Lower leg skin (tissue), 4 donors: ENCODE data around the gene CHML. TPM values are rescaled to one million over a fixed set of nuclear protein-coding genes. Genes with fewer than 3 reads are reported as not detected.

ENCODE experiments used
- DNase-seq, 2 donors: peaks; one replicate each; pipeline ENCODE4 v3.0.0-alpha.2; 2019; ENCODE audit warnings: low spot score in 2 of 2
- H3K4me3 ChIP-seq: fragments of 200-600 bp; sonication (generic); 2 replicates; pipeline ENCODE4 v1.5.1; 2017; ENCODE audit warnings: mild to moderate bottlenecking, low read depth; ENCODE audit not compliant: poor library complexity, severe bottlenecking
- CTCF ChIP-seq, 3 donors: fragments of 450-650 bp; IDR thresholded peaks; one replicate each; pipeline ENCODE4 v1.5.1; 2016; ENCODE audit warnings: antibody characterized with exemption in 3 of 3, mild to moderate bottlenecking in 3 of 3, moderate library complexity in 2 of 3
- POLR2A ChIP-seq, 2 donors: fragments of 450-650 bp; IDR thresholded peaks; one replicate each; pipeline ENCODE4 v1.6.1; 2016 to 2017; ENCODE audit warnings: antibody characterized with exemption in 2 of 2, mild to moderate bottlenecking in 1 of 2, moderate library complexity in 1 of 2
- WGBS, 2 donors: methylation state at CpG; one replicate each; pipeline ENCODE4 v1.1.5; 2018; 5-methylcytosine and 5-hydroxymethylcytosine counted together
- intact Hi-C: fragments of 100-400 bp; cut with DNase I; formaldehyde crosslinking; loops from one replicate; pipeline ENCODE4 v1.15.0; 2023; ENCODE audit warnings: low total_unique reads
- total RNA-seq, 4 donors: library from RNA; depleted of rRNA; stranded (reverse); fragments of >200 nt; gene quantifications; one replicate each; pipeline ENCODE4 v1.1.0, GENCODE V29; 2016

The CHML gene
- total RNA-seq, 4 donors from 2014 or later: 7.5 to 10.6 (median 7.9) TPM

- intact Hi-C loops: no loop called here
- 86 to 93% methylated on average over 1 of the region's 1 CpG for WGBS, 2 donors
These were observed 2.4 kb upstream of the CHML start for GRCh38 chr1:241642593-241642944.

GRCh38 chr1:241641773-241642592 is 1.8 kb upstream of the CHML start:
- 76 to 77% methylated on average over 12 of the region's 12 CpGs for WGBS, 2 donors
- H3K4me3 ChIP-seq: no peak overlapping the region
- DNase-seq: no peak
- TF ChIP-seq POLR2A (IDR thresholded peaks at IDR 0.05) (no peak), CTCF (IDR thresholded peaks at IDR 0.05) (no peak)
- intact Hi-C loops: no loop called here

More at GRCh38 chr1:241642593-241642944, 2.4 kb upstream of the CHML start:
- no peak overlapping the region for H3K4me3 ChIP-seq
- no peak for DNase-seq
- TF ChIP-seq CTCF (IDR thresholded peaks at IDR 0.05): no peak
- no peak for TF ChIP-seq POLR2A (IDR thresholded peaks at IDR 0.05)

- no peak for TF ChIP-seq POLR2A (IDR thresholded peaks at IDR 0.05)
- no peak for TF ChIP-seq CTCF (IDR thresholded peaks at IDR 0.05)
- no peak overlapping the region for H3K4me3 ChIP-seq
- intact Hi-C loops: no loop called here
- no peak for DNase-seq
- WGBS, 2 donors: 77 to 85% methylated on average over 9 of the region's 9 CpGs
These were observed 876 bp upstream of the CHML start for GRCh38 chr1:241640867-241641622.

GRCh38 chr1:241639623-241640148 is 483 bp downstream of the CHML start:
- intact Hi-C loops: no loop called here
- 0 to 1% methylated on average over 24 to 29 of the region's 42 CpGs for WGBS, 2 donors
- peak overlapping the region; percentile 82 for H3K4me3 ChIP-seq
- TF ChIP-seq CTCF (IDR thresholded peaks at IDR 0.05) (no peak), POLR2A (IDR thresholded peaks at IDR 0.05) (no peak)
- peak; percentile 31 to 88 for DNase-seq

- no peak for DNase-seq
- 10 to 11% methylated on average over 11 of the region's 11 CpGs for WGBS, 2 donors
- intact Hi-C loops: no loop called here
- TF ChIP-seq POLR2A (IDR thresholded peaks at IDR 0.05): no peak
- TF ChIP-seq CTCF (IDR thresholded peaks at IDR 0.05): no peak
- H3K4me3 ChIP-seq: peak overlapping the region; percentile 82
These were observed 1.1 kb downstream of the CHML start for GRCh38 chr1:241638909-241639622.
